Breast epithelium (tissue), 3 donors: ENCODE results near the gene PRMT2.

Experiments
- CTCF ChIP-seq, 3 donors: fragments of 450-650 bp; IDR thresholded peaks; one replicate each; pipeline ENCODE4 v1.5.1; 2016 to 2017; ENCODE audit warnings: antibody characterized with exemption in 3 of 3, mild to moderate bottlenecking in 3 of 3, moderate library complexity in 3 of 3
- POLR2A ChIP-seq: fragments of 450-650 bp; IDR thresholded peaks from one replicate; pipeline ENCODE4 v1.6.1; 2016; ENCODE audit warnings: antibody characterized with exemption, mild to moderate bottlenecking, moderate library complexity
- POLR2AphosphoS5 ChIP-seq, 3 donors: sonication (generic); formaldehyde crosslinking; IDR thresholded peaks; one replicate each; pipeline ENCODE4 v1.6.1; 2017; ENCODE audit warnings: antibody characterized with exemption in 3 of 3

GRCh38 chr21:46613391-46613790 is 22.1 kb upstream of the PRMT2 start:
- TF ChIP-seq CTCF (IDR thresholded peaks at IDR 0.05) (no peak), POLR2A (no peak), POLR2AphosphoS5 (IDR thresholded peaks at IDR 0.05) (no peak)
